ENCODE data around the gene ALK. TPM values are rescaled to one million over a fixed set of nuclear protein-coding genes. Genes with fewer than 3 reads are reported as not detected.

The ALK gene
- total RNA-seq, 4 donors from 2014 or later: 0.08 to 0.40 (median 0.28) TPM

GRCh38 chr2:29219374-29219773, 702.0 kb downstream of the ALK start:
- Histone ChIP-seq H3K4me3 (replicated peaks in 1 of 3) (no peak overlapping the region), H3K27me3 (no peaks in the 10 kb centered on the region), H3K9me3 (no peaks in the 10 kb centered on the region), H3K36me3 (no peaks in the 10 kb centered on the region), H3K4me1 (peaks cover 10 to 25% of the 10 kb centered on the region in 2 donors), H3K27ac (no peak overlapping the region)
- TF ChIP-seq POLR2A (IDR thresholded peaks at IDR 0.05): no peak
- TF ChIP-seq, protein P1, sequence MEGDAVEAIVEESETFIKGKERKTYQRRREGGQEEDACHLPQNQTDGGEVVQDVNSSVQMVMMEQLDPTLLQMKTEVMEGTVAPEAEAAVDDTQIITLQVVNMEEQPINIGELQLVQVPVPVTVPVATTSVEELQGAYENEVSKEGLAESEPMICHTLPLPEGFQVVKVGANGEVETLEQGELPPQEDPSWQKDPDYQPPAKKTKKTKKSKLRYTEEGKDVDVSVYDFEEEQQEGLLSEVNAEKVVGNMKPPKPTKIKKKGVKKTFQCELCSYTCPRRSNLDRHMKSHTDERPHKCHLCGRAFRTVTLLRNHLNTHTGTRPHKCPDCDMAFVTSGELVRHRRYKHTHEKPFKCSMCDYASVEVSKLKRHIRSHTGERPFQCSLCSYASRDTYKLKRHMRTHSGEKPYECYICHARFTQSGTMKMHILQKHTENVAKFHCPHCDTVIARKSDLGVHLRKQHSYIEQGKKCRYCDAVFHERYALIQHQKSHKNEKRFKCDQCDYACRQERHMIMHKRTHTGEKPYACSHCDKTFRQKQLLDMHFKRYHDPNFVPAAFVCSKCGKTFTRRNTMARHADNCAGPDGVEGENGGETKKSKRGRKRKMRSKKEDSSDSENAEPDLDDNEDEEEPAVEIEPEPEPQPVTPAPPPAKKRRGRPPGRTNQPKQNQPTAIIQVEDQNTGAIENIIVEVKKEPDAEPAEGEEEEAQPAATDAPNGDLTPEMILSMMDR (IDR thresholded peaks at IDR 0.05): no peak
- WGBS, 2 donors: 98% methylated on average over 4 of the region's 4 CpGs; no CpG with 5 or more reads in 1 of the 2 donors
- DNase-seq: no peak
- intact Hi-C loops (cut with DNase I): loop anchor here (10.0 kb wide), 1 partner anchor 615 kb away; no protein-coding TSS in a partner anchor

- Histone ChIP-seq H3K4me3 (replicated peaks in 1 of 3) (no peak overlapping the region), H3K27me3 (no peaks in the 10 kb centered on the region), H3K36me3 (no peaks in the 10 kb centered on the region), H3K27ac (no peak overlapping the region), H3K9me3 (no peaks in the 10 kb centered on the region), H3K4me1 (peaks cover 10 to 19% of the 10 kb centered on the region in 2 donors)
- WGBS, 2 donors: 85 to 96% methylated on average over 4 of the region's 4 CpGs
- no peak for DNase-seq
- no peak for TF ChIP-seq POLR2A (IDR thresholded peaks at IDR 0.05)
- TF ChIP-seq, protein P1 (IDR thresholded peaks at IDR 0.05): no peak
- intact Hi-C loops (cut with DNase I): loop anchor here (10.0 kb wide), 1 partner anchor 616 kb away; no protein-coding TSS in a partner anchor
These were observed 702.7 kb downstream of the ALK start for GRCh38 chr2:29218550-29219125.

DNA sequence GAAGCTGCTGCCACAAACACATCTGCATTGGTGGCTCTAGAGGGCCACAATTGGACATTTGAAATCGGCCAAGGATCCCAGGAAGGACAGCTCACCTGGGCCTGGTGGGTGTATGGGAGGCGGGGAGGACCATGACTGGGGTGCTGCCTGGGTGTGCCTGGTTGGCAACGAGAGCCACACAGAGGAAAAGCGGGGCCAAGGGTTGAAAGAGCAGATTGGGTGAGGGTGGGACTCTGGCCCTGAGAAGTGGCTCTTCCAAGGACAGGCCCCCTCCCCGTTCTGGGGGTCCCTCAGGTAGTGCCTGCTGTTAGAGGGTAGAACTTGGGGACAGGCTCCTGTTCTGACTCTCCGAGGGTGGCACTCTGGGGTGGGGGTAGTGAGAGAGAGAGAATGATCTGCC, 703.3 kb downstream of the ALK start:
- no peak for DNase-seq
- 88 to 90% methylated on average over 6 of the region's 6 CpGs for WGBS, 2 donors
- Histone ChIP-seq H3K27ac (no peak overlapping the region), H3K4me3 (replicated peaks in 1 of 3) (no peak overlapping the region), H3K9me3 (no peaks in the 10 kb centered on the region), H3K4me1 (peaks cover 10 to 15% of the 10 kb centered on the region in 2 donors), H3K36me3 (no peaks in the 10 kb centered on the region), H3K27me3 (no peaks in the 10 kb centered on the region)
- intact Hi-C loops (cut with DNase I): loop anchor here (10.0 kb wide), 1 partner anchor 617 kb away; no protein-coding TSS in a partner anchor
- TF ChIP-seq, protein P1 (IDR thresholded peaks at IDR 0.05): no peak
- TF ChIP-seq POLR2A (IDR thresholded peaks at IDR 0.05): no peak

DNA sequence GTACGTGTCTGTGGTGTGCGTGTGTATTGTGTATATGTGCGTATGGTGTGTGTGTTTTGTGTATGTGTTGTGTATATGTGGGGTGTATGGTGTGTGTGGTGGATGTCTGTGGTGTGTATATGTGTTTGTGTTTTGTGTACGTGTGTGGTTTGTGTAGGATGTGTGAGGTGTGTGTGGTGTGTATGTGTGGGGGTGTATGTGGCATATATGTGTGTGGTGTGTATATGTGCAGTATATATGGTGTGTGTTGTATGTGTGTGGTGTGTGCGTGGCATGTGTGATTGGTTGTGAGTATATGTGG, 704.8 kb downstream of the ALK start:
- TF ChIP-seq, protein P1 (IDR thresholded peaks at IDR 0.05): no peak
- TF ChIP-seq POLR2A (IDR thresholded peaks at IDR 0.05): no peak
- Histone ChIP-seq H3K9me3 (no peaks in the 10 kb centered on the region), H3K4me3 (replicated peaks in 1 of 3) (no peak overlapping the region), H3K27me3 (no peaks in the 10 kb centered on the region), H3K27ac (no peak overlapping the region), H3K36me3 (no peaks in the 10 kb centered on the region), H3K4me1 (peaks cover 3 to 9% of the 10 kb centered on the region in 2 donors)
- DNase-seq: no peak
- intact Hi-C loops (cut with DNase I): loop anchor here (10.0 kb wide), 1 partner anchor 618 kb away; no protein-coding TSS in a partner anchor
- WGBS, 2 donors: 87 to 93% methylated on average over 5 of the region's 5 CpGs

DNA sequence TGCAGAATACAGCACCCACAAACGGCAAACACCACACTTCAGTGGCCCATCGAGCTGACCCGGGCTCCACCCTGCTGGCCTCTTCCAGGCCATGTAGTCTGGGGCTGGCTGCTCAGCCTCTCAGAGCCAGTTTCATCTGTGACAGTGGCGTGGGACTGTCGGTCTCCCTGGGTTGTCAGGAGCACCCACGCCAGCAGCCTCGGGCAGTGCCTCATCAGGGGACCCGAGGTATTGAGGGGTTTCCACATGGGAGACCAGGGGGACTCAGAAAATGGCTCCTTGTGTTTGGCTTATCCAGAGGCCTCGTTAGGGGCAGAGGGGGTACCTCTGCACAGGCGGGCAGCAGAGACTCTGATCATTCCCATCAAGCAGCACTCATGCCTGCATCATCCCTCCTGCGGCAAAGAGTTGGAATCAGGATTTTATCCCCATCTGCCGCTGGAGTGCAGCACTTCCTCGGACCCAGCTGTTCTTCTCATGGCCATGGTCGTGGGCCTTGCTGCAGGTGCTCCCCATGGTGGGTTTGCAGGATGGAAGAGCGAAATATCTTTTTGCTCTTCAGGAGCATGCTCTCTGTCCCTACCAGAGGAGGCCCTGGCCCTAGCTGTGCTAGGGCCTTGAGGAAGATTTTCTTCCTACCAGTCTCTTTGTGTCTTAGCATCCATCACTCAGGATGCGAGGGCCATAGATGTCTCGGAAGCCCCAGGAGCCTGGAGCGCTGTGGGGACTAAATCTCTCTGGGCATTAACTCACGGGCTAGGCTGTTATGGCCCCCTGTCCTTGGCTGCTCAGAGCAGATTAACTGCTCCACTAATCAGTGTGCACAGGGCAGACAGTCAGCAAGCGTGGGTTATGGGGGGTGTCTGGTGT, 705.4 kb downstream of the ALK start:
- no peaks in the 10 kb centered on the region for H3K27me3 ChIP-seq
- H3K4me1 ChIP-seq: peaks cover 3 to 6% of the 10 kb centered on the region in 2 donors
- H3K4me3 ChIP-seq (replicated peaks in 1 of 3): no peak overlapping the region
- H3K9me3 ChIP-seq: no peaks in the 10 kb centered on the region
- no peak overlapping the region for H3K27ac ChIP-seq
- intact Hi-C loops (cut with DNase I): loop anchor here (10.0 kb wide), 1 partner anchor 619 kb away; no protein-coding TSS in a partner anchor
- DNase-seq: no peak
- 85 to 86% methylated on average over 15 to 20 of the region's 20 CpGs for WGBS, 2 donors
- H3K36me3 ChIP-seq: no peaks in the 10 kb centered on the region
- TF ChIP-seq, protein P1 (IDR thresholded peaks at IDR 0.05): no peak
- no peak for TF ChIP-seq POLR2A (IDR thresholded peaks at IDR 0.05)

Data from thyroid gland (tissue), 4 donors.